Smooth muscle cell (in vitro differentiated cells): ENCODE results near the gene MYL5. TPM values are rescaled to one million over a fixed set of nuclear protein-coding genes. Genes with fewer than 3 reads are reported as not detected.

Source experiments
- DNase-seq: peaks from one replicate; lab custom pipeline; 2025; ENCODE audit not compliant: unreplicated experiment; lab: John Stamatoyannopoulos, UW
- H2AFZ ChIP-seq: fragments of 200-600 bp; sonication (generic); 2 replicates; pipeline ENCODE4 v1.6.0; 2016; ENCODE audit warnings: antibody characterized with exemption, low read depth, mild to moderate bottlenecking
- H3F3A ChIP-seq: fragments of 200-600 bp; sonication (generic); 2 replicates; pipeline ENCODE4 v1.6.0; 2017; ENCODE audit warnings: antibody characterized with exemption, low read depth
- H3K27ac ChIP-seq: fragments of 200-600 bp; sonication (generic); 2 replicates; pipeline ENCODE4 v1.5.1; 2016; ENCODE audit warnings: low read depth, mild to moderate bottlenecking
- H3K27me3 ChIP-seq: fragments of 200-600 bp; sonication (generic); 2 replicates; pipeline ENCODE4 v1.6.1; 2016; ENCODE audit warnings: low read depth, mild to moderate bottlenecking
- H3K36me3 ChIP-seq: fragments of 200-600 bp; sonication (generic); 2 replicates; pipeline ENCODE4 v1.5.1; 2016; ENCODE audit warnings: low read depth
- H3K4me1 ChIP-seq: fragments of 200-600 bp; sonication (generic); 2 replicates; pipeline ENCODE4 v1.5.1; 2016; ENCODE audit warnings: low read depth
- H3K4me2 ChIP-seq: fragments of 200-600 bp; sonication (generic); 2 replicates; pipeline ENCODE4 v1.6.0; 2016; ENCODE audit warnings: mild to moderate bottlenecking
- H3K4me3 ChIP-seq: fragments of 200-600 bp; sonication (generic); 2 replicates; pipeline ENCODE4 v1.5.1; 2016; ENCODE audit warnings: mild to moderate bottlenecking
- H3K79me2 ChIP-seq: fragments of 200-600 bp; sonication (generic); 2 replicates; pipeline ENCODE4 v1.6.0; 2016; ENCODE audit warnings: low read depth, mild to moderate bottlenecking
- H3K9ac ChIP-seq: fragments of 200-600 bp; sonication (generic); 2 replicates; pipeline ENCODE4 v1.6.0; 2016; ENCODE audit warnings: low read depth
- H3K9me3 ChIP-seq: fragments of 200-600 bp; sonication (generic); replicated peaks from 2 replicates; pipeline ENCODE4 v1.5.1; 2016; ENCODE audit warnings: low read depth
- H4K20me1 ChIP-seq: fragments of 200-600 bp; sonication (generic); 2 replicates; pipeline ENCODE4 v1.6.0; 2016; ENCODE audit warnings: low read depth
- CTCF ChIP-seq: fragments of 200-600 bp; sonication (generic); IDR thresholded peaks from 2 replicates; pipeline ENCODE4 v1.5.1; 2017; ENCODE audit warnings: borderline replicate concordance, mild to moderate bottlenecking, antibody characterized with exemption; ENCODE audit not compliant: insufficient read depth, poor library complexity, severe bottlenecking
- WGBS: methylation state at CpG from one replicate; pipeline ENCODE4 v1.1.7; 2016; ENCODE audit warnings: low lambda C conversion rate; 5-methylcytosine and 5-hydroxymethylcytosine counted together
- polyA plus RNA-seq: library from polyadenylated mRNA; unstranded; fragments of >200 nt; fragmentation: Nextera tagmentation; extraction: Ambion mirVana; gene quantifications from 2 replicates; pipeline ENCODE4 v1.2.1, GENCODE V29; 2016
- total RNA-seq: library from RNA; depleted of rRNA; stranded (reverse); fragments of >200 nt; gene quantifications from 2 replicates; pipeline ENCODE4 v1.2.3, GENCODE V29; 2014

Gene MYL5
- total and polyA plus RNA-seq, 2 experiments from 2014 or later = 6.7 to 6.8 TPM

DNA sequence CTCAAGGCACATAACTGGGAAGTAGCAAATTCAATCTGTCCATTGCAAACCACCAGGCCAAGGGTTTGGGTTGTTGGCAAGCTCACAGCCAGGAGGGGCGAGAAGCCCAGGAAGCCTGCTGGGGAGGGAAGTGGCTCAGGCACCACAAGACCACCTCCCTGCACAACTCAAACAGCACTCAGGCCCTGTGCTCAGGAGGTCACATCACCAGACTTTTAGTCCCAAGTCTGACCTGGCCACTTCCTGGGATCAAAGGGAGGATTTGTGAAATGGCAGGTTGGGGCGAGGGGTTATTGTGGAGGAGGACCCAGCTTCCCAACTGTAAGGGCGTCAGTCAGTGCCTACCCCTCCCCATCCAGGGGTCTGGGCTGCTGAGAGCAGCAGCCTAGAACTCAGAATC is 2.6 kb upstream of the MYL5 start:
- no peaks in the 10 kb centered on the region for H3K36me3 ChIP-seq
- TF ChIP-seq CTCF = no peak
- no peaks in the 10 kb centered on the region for H3K27me3 ChIP-seq
- no peak overlapping the region for H3K9ac ChIP-seq
- H4K20me1 ChIP-seq = no peaks in the 10 kb centered on the region
- H3K4me2 ChIP-seq = no peak overlapping the region
- H2AFZ ChIP-seq = no peak overlapping the region
- 95% methylated on average over 3 of the region's 3 CpGs for WGBS
- no peak for DNase-seq
- no peak overlapping the region for H3K27ac ChIP-seq
- H3K79me2 ChIP-seq = peaks cover 19% of the 10 kb centered on the region
- no peaks in the 10 kb centered on the region for H3F3A ChIP-seq
- H3K9me3 ChIP-seq = no peaks in the 10 kb centered on the region
- H3K4me1 ChIP-seq = peaks cover 15% of the 10 kb centered on the region
- H3K4me3 ChIP-seq = no peak overlapping the region

DNA sequence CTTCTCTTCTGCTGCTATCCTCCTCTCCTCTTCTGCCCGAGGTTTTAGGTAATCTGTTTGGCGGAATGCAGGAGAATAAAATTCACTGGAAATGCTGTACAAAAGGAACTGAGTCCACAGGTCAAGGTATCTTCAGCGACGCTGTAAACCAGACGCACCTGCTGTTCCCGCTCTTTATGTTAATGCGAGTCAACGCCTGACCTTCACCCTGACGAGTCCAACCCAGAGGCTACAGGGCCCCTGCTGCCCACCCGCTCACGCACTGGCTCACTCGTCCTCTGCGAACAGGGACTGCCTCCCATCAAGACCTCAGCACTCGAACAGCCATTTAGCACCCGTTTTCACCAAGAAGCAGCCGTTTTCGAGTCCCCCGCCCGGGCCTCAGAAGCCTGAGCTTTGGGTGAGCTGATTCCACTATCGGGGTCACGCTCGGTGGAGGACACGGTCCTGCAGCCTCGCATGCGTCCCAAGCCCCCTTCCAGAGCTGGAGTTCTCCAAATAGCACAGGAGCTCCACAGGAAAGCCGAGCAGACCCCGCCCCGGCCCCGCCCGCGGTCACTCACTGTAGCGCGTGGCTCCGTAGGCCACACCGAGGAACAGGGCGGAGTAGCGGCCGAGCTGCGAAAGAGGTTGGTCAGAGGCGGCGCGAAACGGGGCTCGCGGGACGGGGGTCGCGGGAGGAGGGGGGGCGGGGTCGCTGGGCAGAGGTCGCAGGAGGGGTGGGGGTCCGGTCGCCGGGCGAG is 822 bp upstream of the MYL5 start:
- H3K27ac ChIP-seq = peak overlapping the region; percentile 38
- H4K20me1 ChIP-seq = no peaks in the 10 kb centered on the region
- H3K9me3 ChIP-seq = no peaks in the 10 kb centered on the region
- DNase-seq = no peak
- H3K36me3 ChIP-seq = no peaks in the 10 kb centered on the region
- no peaks in the 10 kb centered on the region for H3K27me3 ChIP-seq
- no peak for TF ChIP-seq CTCF
- peak overlapping the region; percentile 68 for H3K9ac ChIP-seq
- H3K4me2 ChIP-seq = peak overlapping the region; percentile 93
- H3K4me3 ChIP-seq = peak overlapping the region; percentile 87
- H3F3A ChIP-seq = no peaks in the 10 kb centered on the region
- peaks cover 19% of the 10 kb centered on the region for H3K79me2 ChIP-seq
- 17% methylated on average over 30 of the region's 55 CpGs for WGBS
- no peak overlapping the region for H2AFZ ChIP-seq
- peaks cover 15% of the 10 kb centered on the region for H3K4me1 ChIP-seq

- Histone ChIP-seq H3K9ac (peak overlapping the region; percentile 99), H4K20me1 (no peaks in the 10 kb centered on the region), H3K79me2 (peaks cover 19% of the 10 kb centered on the region), H3K9me3 (no peaks in the 10 kb centered on the region), H3K27ac (peak overlapping the region; percentile 94), H3K36me3 (no peaks in the 10 kb centered on the region), H3K27me3 (no peaks in the 10 kb centered on the region), H3K4me1 (peaks cover 15% of the 10 kb centered on the region), H3K4me2 (peak overlapping the region; percentile 97), H3K4me3 (peak overlapping the region; percentile 87), H2AFZ (peak overlapping the region; percentile 35), H3F3A (no peaks in the 10 kb centered on the region)
- 86% methylated on average over 25 of the region's 26 CpGs for WGBS
- DNase-seq = no peak
- no peak for TF ChIP-seq CTCF
These were observed 917 bp downstream of the MYL5 start for GRCh38 chr4:675036-675882.
